Upper lobe of right lung (tissue), 1 donor: ENCODE results near the gene BRME1. TPM values are rescaled to one million over a fixed set of nuclear protein-coding genes. Genes with fewer than 3 reads are reported as not detected.

Source experiments
- ATAC-seq: fragments of 200-7000 bp; cut with Tn5 transposase; one replicate; pipeline ENCODE4 v1.9.1; 2020; ENCODE audit warnings: mild to moderate bottlenecking, moderate library complexity
- DNase-seq: peaks from one replicate; pipeline ENCODE4 v3.0.0-alpha.2; 2020
- H3K27ac ChIP-seq: fragments of 200-600 bp; one replicate; pipeline ENCODE4 v1.8.0; 2022
- H3K27me3 ChIP-seq: fragments of 200-600 bp; one replicate; pipeline ENCODE4 v1.8.0; 2022; ENCODE audit warnings: mild to moderate bottlenecking
- H3K36me3 ChIP-seq: fragments of 200-600 bp; one replicate; pipeline ENCODE4 v1.8.0; 2022
- H3K4me1 ChIP-seq: fragments of 200-600 bp; one replicate; pipeline ENCODE4 v1.8.0; 2022
- H3K4me3 ChIP-seq: fragments of 200-600 bp; one replicate; pipeline ENCODE4 v1.8.0; 2022; ENCODE audit warnings: mild to moderate bottlenecking
- H3K9me3 ChIP-seq: fragments of 200-600 bp; one replicate; pipeline ENCODE4 v1.8.0; 2022
- intact Hi-C: fragments of 100-400 bp; cut with DNase I; formaldehyde crosslinking; loops from one replicate; pipeline ENCODE4 v1.11.0; 2022
- total RNA-seq: library from RNA; stranded (reverse); fragmentation: NEBNext Ultra II Directional; extraction: Animal tissue kit (Norgen Biotek cat#: 25700); gene quantifications from one replicate; pipeline ENCODE4 v1.2.1, GENCODE V29; 2021
- TF ChIP-seq, protein P1 (sequence below): fragments of 200-600 bp; IDR thresholded peaks from one replicate; pipeline ENCODE4 v1.8.0; 2022; ENCODE audit warnings: antibody characterized with exemption
- donor health status: DM: no; HTN: yes; CAD: no; lungs with severe emphysema.

BRME1 gene
- total RNA-seq, 1 donor from 2014 or later, result 2.0 TPM

DNA sequence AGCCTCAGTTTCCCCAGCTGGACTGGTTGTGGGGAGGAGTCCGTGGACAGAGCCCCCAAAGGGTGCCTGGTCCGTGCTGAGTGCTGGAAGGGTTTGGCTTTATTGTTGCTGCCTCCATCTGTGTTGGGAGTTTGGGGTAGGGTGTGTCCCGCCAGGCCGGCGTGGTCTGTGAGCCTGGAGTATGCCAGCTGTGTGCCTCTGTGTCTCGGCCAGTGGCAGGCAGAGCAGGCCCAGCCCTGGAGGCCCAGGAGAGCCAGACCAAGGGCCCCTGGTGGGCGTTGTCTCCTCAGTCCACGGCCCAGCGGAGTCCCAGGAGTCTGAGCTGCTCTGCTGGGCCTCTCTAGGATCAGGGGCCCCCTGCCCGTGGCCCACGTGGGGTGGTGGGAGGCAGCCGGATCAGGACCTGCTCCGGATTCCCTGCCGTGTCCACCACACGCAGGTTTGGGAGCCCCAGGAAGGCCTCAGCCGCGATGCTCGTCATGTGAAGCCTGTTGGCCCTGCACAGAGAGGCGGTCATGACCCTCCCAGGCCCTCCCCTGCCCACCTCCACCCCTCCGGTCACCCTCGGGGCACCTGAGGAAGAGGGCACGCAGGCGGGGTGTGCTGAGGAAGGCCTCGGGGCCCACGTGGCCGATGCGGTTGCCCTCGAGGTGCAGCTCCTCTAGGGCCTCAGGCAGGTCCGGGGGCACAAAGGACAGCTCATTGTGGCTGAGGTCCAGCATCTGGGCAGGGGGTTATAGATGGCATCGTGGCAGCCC lies 25.7 kb upstream of the BRME1 start:
- Histone ChIP-seq H3K4me3 (no peak overlapping the region), H3K9me3 (no peaks in the 10 kb centered on the region), H3K27me3 (no peaks in the 10 kb centered on the region), H3K4me1 (no peaks in the 10 kb centered on the region), H3K27ac (no peak overlapping the region), H3K36me3 (peaks cover 8% of the 10 kb centered on the region)
- ATAC-seq (no peak), DNase-seq (no peak)
- intact Hi-C loops, result no loop called here
- TF ChIP-seq, protein P1, sequence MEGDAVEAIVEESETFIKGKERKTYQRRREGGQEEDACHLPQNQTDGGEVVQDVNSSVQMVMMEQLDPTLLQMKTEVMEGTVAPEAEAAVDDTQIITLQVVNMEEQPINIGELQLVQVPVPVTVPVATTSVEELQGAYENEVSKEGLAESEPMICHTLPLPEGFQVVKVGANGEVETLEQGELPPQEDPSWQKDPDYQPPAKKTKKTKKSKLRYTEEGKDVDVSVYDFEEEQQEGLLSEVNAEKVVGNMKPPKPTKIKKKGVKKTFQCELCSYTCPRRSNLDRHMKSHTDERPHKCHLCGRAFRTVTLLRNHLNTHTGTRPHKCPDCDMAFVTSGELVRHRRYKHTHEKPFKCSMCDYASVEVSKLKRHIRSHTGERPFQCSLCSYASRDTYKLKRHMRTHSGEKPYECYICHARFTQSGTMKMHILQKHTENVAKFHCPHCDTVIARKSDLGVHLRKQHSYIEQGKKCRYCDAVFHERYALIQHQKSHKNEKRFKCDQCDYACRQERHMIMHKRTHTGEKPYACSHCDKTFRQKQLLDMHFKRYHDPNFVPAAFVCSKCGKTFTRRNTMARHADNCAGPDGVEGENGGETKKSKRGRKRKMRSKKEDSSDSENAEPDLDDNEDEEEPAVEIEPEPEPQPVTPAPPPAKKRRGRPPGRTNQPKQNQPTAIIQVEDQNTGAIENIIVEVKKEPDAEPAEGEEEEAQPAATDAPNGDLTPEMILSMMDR, result no peak

DNA sequence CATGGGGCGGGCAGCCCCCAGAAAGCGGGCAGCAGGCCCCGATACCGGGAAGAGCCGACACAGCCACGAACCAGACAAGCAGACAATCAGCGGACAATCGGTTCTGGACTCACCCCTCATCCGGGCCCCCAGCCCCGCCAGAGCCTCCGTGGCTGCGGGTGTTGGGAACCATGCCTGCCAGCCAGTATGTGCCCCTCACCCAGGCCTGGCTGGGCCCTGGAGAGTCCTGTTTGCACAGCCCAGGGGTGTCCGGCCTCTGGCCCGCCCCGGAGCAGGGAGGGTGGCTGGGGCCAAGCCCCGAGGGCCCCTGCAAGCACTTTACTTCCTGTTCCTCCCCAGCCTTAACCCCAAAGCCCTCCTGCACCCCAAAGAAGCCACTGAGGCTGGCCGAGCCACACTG lies 24.5 kb upstream of the BRME1 start:
- intact Hi-C loops, result no loop called here
- ATAC-seq, result no peak
- Histone ChIP-seq H3K36me3 (peaks cover 14% of the 10 kb centered on the region), H3K9me3 (no peaks in the 10 kb centered on the region), H3K27ac (no peak overlapping the region), H3K4me3 (no peak overlapping the region), H3K4me1 (peaks cover 3% of the 10 kb centered on the region), H3K27me3 (no peaks in the 10 kb centered on the region)
- TF ChIP-seq, protein P1, result no peak
- DNase-seq, result no peak

DNA sequence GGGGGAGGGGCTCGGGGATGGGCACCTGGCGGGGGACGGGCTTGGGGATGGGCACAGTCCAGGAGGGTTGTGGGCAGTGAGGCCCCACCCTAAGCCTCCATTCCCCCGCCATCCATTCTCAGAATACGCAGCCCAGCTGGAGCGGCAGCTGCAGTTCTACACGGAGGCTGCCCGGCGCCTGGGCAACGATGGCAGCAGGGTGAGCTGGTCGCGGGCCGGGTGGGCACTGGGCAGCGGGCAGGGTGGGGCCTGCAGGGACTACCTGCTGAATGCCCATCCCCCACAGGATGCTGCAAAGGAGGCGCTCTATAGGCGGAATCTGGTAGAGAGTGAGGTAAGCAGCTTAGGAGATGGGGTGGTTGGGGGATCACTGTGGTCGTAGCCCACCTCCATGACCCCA lies 24.0 kb upstream of the BRME1 start:
- TF ChIP-seq, protein P1, result no peak
- Histone ChIP-seq H3K4me3 (no peak overlapping the region), H3K4me1 (peaks cover 3% of the 10 kb centered on the region), H3K9me3 (no peaks in the 10 kb centered on the region), H3K27ac (no peak overlapping the region), H3K36me3 (peaks cover 16% of the 10 kb centered on the region), H3K27me3 (no peaks in the 10 kb centered on the region)
- intact Hi-C loops, result no loop called here
- no peak for DNase-seq
- ATAC-seq, result no peak

DNA sequence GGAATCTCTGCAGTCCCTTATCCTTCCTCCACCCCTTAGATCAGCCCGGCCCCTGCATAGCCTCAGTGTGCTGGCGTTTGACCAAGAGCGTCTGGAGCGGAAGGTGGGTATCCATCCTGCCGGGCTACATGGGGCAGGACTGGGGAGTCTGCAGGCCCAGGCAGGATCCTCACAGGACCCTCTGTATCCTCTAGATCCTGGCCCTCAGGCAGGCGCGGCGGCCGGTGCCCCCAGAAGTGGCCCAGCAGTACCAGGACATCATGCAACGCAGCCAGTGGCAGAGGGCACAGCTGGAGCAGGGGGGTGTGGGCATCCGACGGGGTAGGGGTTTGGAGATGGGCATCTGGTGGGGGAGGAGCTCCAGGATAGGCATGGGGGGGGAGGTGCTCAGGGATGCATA lies 23.4 kb upstream of the BRME1 start:
- ATAC-seq, result no peak
- no peak for DNase-seq
- intact Hi-C loops, result no loop called here

DNA sequence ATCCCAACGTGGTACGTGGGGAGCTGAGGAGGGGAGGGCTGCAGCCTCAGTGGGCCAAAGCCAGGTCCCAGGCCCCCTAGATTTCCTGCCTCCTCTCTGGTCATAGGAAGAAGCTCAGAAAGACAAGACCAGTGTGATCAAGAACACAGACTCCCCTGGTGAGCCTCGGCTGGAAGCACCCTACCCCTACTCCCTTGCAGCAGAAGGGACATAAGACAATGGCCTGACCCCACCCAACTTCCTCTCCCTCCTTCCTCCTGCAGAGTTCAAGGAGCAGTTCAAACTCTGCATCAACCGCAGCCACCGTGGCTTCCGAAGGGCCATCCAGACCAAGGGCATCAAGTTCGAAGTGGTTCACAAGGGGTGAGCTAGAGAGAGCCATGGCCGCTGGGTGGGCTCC lies 20.8 kb upstream of the BRME1 start:
- no peak for DNase-seq
- no peaks in the 10 kb centered on the region for H3K27me3 ChIP-seq
- H3K27ac ChIP-seq, result peak overlapping the region; percentile 55
- H3K4me3 ChIP-seq, result no peak overlapping the region
- intact Hi-C loops, result no loop called here
- peak; percentile 59 for ATAC-seq
- H3K36me3 ChIP-seq, result peaks cover 45% of the 10 kb centered on the region
- peaks cover 3% of the 10 kb centered on the region for H3K4me1 ChIP-seq
- TF ChIP-seq, protein P1, result no peak
- H3K9me3 ChIP-seq, result no peaks in the 10 kb centered on the region

More for the DNA sequence above, 23.4 kb upstream of the BRME1 start:
- no peak overlapping the region for H3K4me3 ChIP-seq
- no peaks in the 10 kb centered on the region for H3K9me3 ChIP-seq
- no peaks in the 10 kb centered on the region for H3K27me3 ChIP-seq
- H3K36me3 ChIP-seq, result peaks cover 22% of the 10 kb centered on the region
- H3K27ac ChIP-seq, result no peak overlapping the region
- TF ChIP-seq, protein P1, result no peak
- peaks cover 3% of the 10 kb centered on the region for H3K4me1 ChIP-seq
